Stimulated activated CD8-positive, alpha-beta memory T cell treated with anti-CD3 and anti-CD28 coated beads, Interleukin-7, amount 100 ng/mL, for 4 hours (primary cell): ENCODE data around the gene SUCLA2.
"Not testable (repeated sequence)": the region's sequence is repeated elsewhere in the genome, so short reads cannot be mapped to it uniquely, and the experiment has no call there.

Experiments used
- DNase-seq, 2 donors: peaks; one replicate each; pipeline ENCODE4 v3.0.0-alpha.2; 2020; ENCODE audit warnings: low read depth in 2 of 2

SUCLA2 gene

GRCh38 chr13:47991859-47992258 lies 9.2 kb downstream of the SUCLA2 start:
- no peak for DNase-seq

GRCh38 chr13:47990920-47991466 lies 10.1 kb downstream of the SUCLA2 start:
- no peak for DNase-seq

GRCh38 chr13:47990427-47990826 lies 10.6 kb downstream of the SUCLA2 start:
- DNase-seq = no peak

DNA sequence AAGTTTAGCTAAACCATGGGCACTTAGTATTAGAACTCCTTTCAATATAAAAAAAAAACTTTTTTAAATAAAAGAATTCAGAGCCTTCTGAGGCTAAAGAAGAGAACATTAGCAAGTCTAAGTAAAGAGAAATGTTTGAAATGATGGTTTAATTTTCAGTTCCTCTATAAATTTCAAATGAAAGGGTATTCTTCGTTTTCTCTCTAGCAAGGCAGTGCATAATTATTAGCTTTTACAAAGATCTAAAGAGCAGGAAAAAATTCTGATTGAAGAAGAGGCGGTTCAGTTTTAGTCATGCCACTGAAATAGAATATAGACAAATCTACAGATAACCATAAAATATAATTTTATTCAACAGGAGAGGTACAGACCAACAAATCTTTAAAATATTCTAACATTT lies 18.0 kb downstream of the SUCLA2 start:
- no peak for DNase-seq

GRCh38 chr13:47976325-47976724 lies 24.7 kb downstream of the SUCLA2 start:
- DNase-seq = no peak

GRCh38 chr13:47964863-47965262 lies 36.2 kb downstream of the SUCLA2 start:
- DNase-seq = no peak

DNA sequence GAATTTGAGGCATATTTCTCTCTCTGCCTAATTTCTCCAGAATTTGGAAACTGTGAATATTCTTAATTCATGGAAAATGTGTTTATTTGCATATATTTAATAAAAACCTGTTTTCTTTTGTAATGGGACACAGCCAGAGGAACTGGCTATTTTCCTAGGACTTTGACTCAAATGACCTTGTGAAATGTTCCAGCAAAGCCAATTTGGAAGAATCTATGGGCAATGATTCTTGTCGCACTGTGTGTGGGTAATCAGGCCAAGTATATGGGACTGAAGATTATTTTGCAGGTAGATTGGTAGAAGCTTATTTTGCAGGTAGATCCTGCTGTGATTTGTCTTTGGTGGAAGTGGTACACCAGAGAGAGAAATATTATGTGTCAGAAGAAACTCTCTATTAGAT lies 38.8 kb downstream of the SUCLA2 start:
- no peak for DNase-seq

GRCh38 chr13:47959468-47960247 lies 41.4 kb downstream of the SUCLA2 start:
- no peak for DNase-seq

- no peak for DNase-seq
Measured at GRCh38 chr13:47957073-47957472, 44.0 kb downstream of the SUCLA2 start.

DNA sequence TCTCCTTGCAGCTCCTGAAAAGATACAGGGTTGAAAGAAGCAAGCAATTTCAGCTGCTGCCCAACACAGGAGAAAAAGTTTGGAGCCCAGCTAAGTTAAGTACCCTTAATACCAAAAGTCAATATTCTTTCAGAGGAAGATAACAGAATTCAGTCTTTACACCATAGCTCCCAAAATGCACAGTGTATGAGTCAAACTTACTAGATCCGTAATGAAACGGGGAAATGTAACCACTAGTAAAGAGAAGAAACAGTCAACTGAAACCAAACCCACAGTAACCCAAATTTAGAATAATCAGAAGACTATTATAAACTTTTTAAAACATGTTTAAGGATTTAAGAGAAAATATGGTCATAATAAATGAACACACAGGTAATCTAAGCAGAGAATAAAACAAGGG lies 45.2 kb downstream of the SUCLA2 start:
- no peak for DNase-seq

- no peak for DNase-seq
Measured at GRCh38 chr13:47949799-47950198, 51.3 kb downstream of the SUCLA2 start.

DNA sequence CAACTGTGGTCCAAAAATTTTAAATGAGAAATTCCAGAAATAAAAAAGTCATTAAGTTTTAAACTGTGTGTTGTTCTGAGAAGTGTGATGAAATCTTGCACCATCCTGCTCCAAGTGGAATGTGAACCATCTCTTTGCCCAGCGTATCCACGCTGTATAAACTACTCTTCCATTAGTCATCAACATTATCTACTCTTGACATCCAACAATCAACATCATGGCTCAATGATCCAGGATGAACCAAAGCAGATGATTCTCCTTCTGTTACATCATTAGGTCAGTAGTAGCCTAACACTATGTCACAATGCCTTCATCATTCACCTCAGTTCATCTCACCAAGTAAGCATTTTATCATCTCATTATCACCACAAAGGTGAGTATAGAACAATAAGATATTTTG lies 55.3 kb downstream of the SUCLA2 start:
- no peak for DNase-seq

DNA sequence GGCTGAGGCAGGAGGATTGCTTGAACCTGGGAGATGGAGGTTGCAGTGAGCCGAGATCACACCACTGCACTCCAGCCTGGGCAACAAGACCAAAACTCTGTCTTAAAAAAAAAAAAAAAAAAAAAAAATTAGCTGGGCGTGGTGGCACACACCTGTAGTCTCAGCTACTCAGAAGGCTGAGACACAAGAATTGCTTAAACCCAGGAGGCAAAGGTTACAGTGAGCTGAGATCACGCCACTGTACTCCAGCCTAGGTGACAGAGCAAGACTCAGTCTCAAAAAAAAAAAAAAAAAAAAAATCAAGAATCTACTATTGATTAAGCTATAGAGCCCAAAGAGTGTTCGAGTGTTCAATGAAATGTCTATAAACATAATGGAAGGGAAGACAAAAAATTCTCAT lies 55.9 kb downstream of the SUCLA2 start:
- DNase-seq = not testable (repeated sequence)

- DNase-seq = no peak
Measured at GRCh38 chr13:47934371-47934770, 66.7 kb downstream of the SUCLA2 start.

DNA sequence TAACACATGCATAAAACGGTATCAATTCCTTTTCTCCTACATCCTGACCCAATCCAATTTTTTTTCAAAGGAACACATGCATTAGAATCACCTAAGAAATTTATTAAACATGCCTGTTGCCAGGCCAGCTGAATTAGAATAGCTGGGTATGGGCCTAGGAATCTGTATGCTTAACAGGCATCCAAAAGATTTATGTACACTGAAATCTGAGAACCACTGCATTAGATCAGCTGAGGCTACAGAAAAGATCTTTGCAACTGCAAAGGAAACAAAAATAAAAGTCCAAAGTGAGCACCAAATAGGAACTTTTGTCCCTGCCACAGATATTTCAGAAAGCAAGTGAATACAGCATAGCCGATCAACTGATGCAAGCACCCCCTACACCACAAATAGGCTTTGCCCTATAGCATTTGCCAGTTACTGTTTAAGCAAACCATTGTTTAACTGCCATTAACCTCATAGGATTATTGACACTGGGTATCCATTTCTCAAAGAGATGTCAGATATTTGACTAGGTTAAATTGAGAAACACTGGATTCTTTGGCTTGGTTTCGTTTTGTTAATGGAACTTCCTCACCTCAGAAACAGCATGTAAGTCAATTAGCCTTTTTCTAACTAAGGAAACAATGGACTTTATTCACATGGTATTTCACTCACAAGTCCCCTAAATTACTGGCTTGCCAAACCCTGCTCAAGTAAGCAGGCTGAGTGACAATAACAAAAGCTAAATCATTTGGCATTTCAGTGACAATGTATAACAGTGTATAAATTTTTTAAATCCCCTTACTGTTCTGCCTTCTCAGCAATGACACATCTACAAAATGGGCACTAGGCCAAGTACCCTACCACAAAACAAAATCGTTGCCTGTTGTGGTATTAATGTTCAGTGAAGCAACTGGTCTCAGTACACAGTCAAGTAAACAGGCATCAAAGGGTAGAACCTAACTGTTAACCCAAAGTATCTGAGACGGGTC lies 67.8 kb downstream of the SUCLA2 start:
- DNase-seq = no peak

DNA sequence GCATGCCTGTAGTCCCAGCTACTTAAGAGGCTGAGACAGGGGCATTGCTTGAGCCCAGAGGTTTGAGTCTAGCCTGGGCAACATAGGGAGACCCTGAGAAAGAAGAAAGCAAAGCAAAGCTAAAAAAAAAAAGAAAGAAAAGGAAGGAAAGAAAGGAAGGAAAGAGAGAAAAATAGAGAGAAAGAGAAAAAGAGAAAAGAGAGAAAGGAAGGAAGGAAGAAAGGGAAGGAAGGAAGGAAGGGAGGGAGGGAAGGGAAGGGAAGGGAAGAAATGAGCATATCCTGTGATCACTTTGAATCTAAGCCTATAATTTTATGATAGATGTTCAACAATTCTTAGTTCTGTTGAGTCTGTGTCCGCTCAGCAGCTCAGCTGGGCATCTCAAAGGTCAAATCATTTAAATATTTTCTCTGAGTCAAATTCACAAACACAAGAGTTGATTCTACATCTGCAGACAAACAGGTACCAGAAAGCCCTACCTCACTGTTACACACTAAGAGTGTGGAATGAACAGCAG lies 70.4 kb downstream of the SUCLA2 start:
- DNase-seq = no peak

DNA sequence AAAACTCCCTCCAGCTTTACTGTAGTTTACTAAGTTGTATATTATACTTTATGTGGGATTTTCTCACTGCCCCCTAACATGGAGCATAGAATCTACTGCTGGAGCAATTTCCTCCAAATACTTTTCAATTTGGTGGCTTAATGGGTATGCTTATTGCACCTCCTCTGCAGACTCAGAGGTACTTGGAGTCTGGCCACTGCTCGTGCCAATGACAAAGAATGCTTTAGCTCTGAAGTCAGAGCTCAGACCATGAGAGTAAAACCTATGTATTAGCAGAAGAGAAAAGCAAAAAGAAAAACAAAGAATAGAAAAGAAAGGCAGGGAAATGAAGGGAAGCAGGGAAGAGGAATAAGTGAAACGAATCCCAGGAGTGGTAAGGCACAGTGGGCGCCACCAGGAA lies 71.9 kb downstream of the SUCLA2 start:
- DNase-seq = no peak

DNA sequence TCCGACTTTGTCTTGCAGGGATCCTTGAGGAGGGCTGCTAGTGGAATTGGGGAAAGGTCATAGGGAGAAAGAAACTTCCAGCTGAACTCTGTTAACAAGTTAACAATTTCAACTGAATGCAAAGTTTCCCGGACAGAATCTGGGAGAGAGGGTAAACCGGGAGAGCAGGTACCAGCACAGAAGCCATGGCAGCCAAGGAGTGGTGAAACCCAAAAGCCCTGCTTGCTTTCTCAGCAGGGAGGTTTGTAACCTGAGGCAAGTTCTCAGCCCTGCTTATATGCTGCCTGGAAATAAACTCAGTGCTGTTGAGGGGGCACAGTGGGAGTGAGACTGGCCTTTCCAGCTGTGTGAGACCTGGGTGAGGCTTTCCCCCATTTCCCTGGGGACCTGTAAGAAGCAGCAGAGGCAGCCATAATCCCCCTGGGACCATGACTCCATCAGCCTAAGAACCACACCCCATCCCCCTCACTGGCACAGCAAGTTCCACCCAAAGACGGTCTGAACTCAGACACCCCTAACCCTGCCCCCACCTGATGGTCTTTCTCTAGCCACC lies 84.0 kb downstream of the SUCLA2 start:
- DNase-seq = no peak

- no peak for DNase-seq
Measured at GRCh38 chr13:47908197-47908902, 92.7 kb downstream of the SUCLA2 start.

DNA sequence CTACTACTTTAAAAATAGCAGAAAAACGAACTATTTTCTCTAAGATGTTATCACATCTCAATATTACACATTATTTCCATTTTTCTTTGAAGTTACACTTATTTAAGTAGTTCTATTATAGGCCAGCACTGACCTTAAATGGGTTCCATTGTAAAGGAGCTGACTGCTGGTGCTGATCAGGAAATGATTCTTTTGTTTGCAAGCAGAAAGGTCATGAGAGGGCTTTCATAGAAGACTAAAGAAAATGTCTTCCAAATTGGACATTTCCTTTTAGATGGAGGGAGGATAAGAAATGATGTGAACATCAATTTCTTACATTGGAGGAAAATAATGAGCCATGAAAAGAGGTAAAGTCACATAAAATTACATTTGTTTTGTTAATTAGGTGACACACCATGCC lies 96.2 kb downstream of the SUCLA2 start:
- DNase-seq = no peak

- DNase-seq = no peak
Measured at GRCh38 chr13:47904241-47904640, 96.8 kb downstream of the SUCLA2 start.
